GM19438 (cell line): Measurements from ENCODE around the gene CTSA.
A peak's percentile ranks its signal among the peaks of the same experiment; 100 is the strongest.
"Not testable (repeated sequence)": the region's sequence is repeated elsewhere in the genome, so short reads cannot be mapped to it uniquely, and the experiment has no call there.

Experiments
- ATAC-seq: cut with Tn5 transposase; IDR thresholded peaks from one replicate; pipeline ENCODE4 v1.9.1; 2021; ENCODE audit warnings: low read depth; ENCODE audit not compliant: unreplicated experiment

CTSA gene

GRCh38 chr20:45892828-45893500, 1.8 kb downstream of the CTSA start:
- ATAC-seq = no peak

GRCh38 chr20:45893831-45894230, 2.7 kb downstream of the CTSA start:
- no peak for ATAC-seq

- no peak for ATAC-seq
Observed at GRCh38 chr20:45894797-45895196, 3.7 kb downstream of the CTSA start.

GRCh38 chr20:45896641-45897161, 5.6 kb downstream of the CTSA start:
- ATAC-seq = no peak

GRCh38 chr20:45897289-45897688, 6.2 kb downstream of the CTSA start:
- ATAC-seq = no peak

- ATAC-seq = no peak
Observed at GRCh38 chr20:45897692-45898091, 6.6 kb downstream of the CTSA start.

- ATAC-seq = no peak
Observed at GRCh38 chr20:45898285-45898684, 7.2 kb downstream of the CTSA start.

- ATAC-seq = no peak
Observed at GRCh38 chr20:45899046-45899835, 8.1 kb downstream of the CTSA start.

- not testable (repeated sequence) for ATAC-seq
Observed at GRCh38 chr20:45901332-45901731, 10.2 kb downstream of the CTSA start.

GRCh38 chr20:45902199-45902701, 11.1 kb downstream of the CTSA start:
- ATAC-seq = no peak

- ATAC-seq = no peak
Observed at GRCh38 chr20:45904583-45905504, 13.7 kb downstream of the CTSA start.

- no peak for ATAC-seq
Observed at GRCh38 chr20:45905505-45906079, 14.5 kb downstream of the CTSA start.

- no peak for ATAC-seq
Observed at GRCh38 chr20:45907219-45907948, 16.2 kb downstream of the CTSA start.

- no peak for ATAC-seq
Observed at GRCh38 chr20:45908084-45908483, 16.9 kb downstream of the CTSA start.

- ATAC-seq = no peak
Observed at GRCh38 chr20:45909336-45909808, 18.2 kb downstream of the CTSA start.

GRCh38 chr20:45909817-45910669, 18.9 kb downstream of the CTSA start:
- no peak for ATAC-seq

GRCh38 chr20:45910670-45911485, 19.7 kb downstream of the CTSA start:
- peak; percentile 92 for ATAC-seq
